Suprapubic skin (tissue), 4 donors: ENCODE measurements around the gene PSME3.

Source experiments
- CTCF ChIP-seq, 2 donors: fragments of 200-600 bp in 1 of 2; fragments of 450-650 bp in 1 of 2; sonication (generic) in 1 of 2; IDR thresholded peaks; one replicate each; pipeline ENCODE4 v1.5.1; 2016 to 2019; ENCODE audit warnings: antibody characterized with exemption in 2 of 2, mild to moderate bottlenecking in 1 of 2, moderate library complexity in 1 of 2
- EP300 ChIP-seq: sonication (generic); formaldehyde crosslinking; IDR thresholded peaks from one replicate; pipeline ENCODE4 v1.6.1; 2017; ENCODE audit warnings: antibody characterized with exemption
- POLR2A ChIP-seq, 2 donors: fragments of 450-650 bp; IDR thresholded peaks; one replicate each; pipeline ENCODE4 v1.6.1; 2017; ENCODE audit warnings: antibody characterized with exemption in 2 of 2, mild to moderate bottlenecking in 2 of 2, moderate library complexity in 2 of 2
- POLR2AphosphoS5 ChIP-seq, 3 donors: sonication (generic); formaldehyde crosslinking; IDR thresholded peaks; one replicate each; pipeline ENCODE4 v1.6.1; 2017; ENCODE audit warnings: antibody characterized with exemption in 3 of 3

- no peak for TF ChIP-seq CTCF (IDR thresholded peaks at IDR 0.05)
- no peak for TF ChIP-seq POLR2A (IDR thresholded peaks at IDR 0.05)
- no peak for TF ChIP-seq POLR2AphosphoS5 (IDR thresholded peaks at IDR 0.05)
- no peak for TF ChIP-seq EP300
Measured at GRCh38 chr17:42798383-42799380, 34.5 kb upstream of the PSME3 start, which contains the start of the genes CNTD1 and COA3.
